Naive thymus-derived CD8-positive, alpha-beta T cell (primary cell): ENCODE data around the gene SVEP1. TPM values are rescaled to one million over a fixed set of nuclear protein-coding genes. Genes with fewer than 3 reads are reported as not detected.
"Not testable (repeated sequence)": the region's sequence is repeated elsewhere in the genome, so short reads cannot be mapped to it uniquely, and the experiment has no call there.

Experiments used
- ATAC-seq, 2 donors: fragments of 150-1000 bp; cut with Tn5 transposase in 1 of 2; sonication (Bioruptor Pico), chemical (Tn5 transposase) in 1 of 2; 1 replicate in 1 of 2; 2 replicates in 1 of 2; pipeline ENCODE4 v1.10.0; 2021; ENCODE audit warnings: mild to moderate bottlenecking in 2 of 2, moderate library complexity in 2 of 2
- POLR2A ChIA-PET: fragments of 350-600 bp; sonication (Branson Sonifier 250); formaldehyde crosslinking; loops from one replicate; lab custom pipeline; 2021; ENCODE audit warnings: antibody characterized with exemption; lab: Charles Lee
- DNase-seq, 10 donors: peaks; one replicate each; pipeline versions ENCODE4 v3.0.0 to v3.0.0-alpha.2; 2020 to 2022
- H3K27ac Mint-ChIP-seq, 10 donors: one replicate each; pipeline ENCODE4 v1.8.0; 2020 to 2022; ENCODE audit warnings: mild to moderate bottlenecking in 10 of 10, mixed read lengths in 10 of 10, moderate library complexity in 4 of 10, inconsistent platforms in 1 of 10
- H3K27me3 Mint-ChIP-seq, 5 donors: one replicate each; pipeline ENCODE4 v1.8.0; 2021 to 2022; ENCODE audit warnings: mixed read lengths in 5 of 5
- H3K36me3 Mint-ChIP-seq, 3 donors: one replicate each; pipeline ENCODE4 v1.8.0; 2020 to 2022; ENCODE audit warnings: mixed read lengths in 3 of 3, mild to moderate bottlenecking in 2 of 3, inconsistent platforms in 1 of 3
- H3K4me1 Mint-ChIP-seq, 4 donors: one replicate each; pipeline ENCODE4 v1.8.0; 2021 to 2022; ENCODE audit warnings: mixed read lengths in 4 of 4
- H3K4me3 Mint-ChIP-seq, 10 donors: one replicate each; pipeline ENCODE4 v1.8.0; 2020 to 2022; ENCODE audit warnings: mild to moderate bottlenecking in 10 of 10, mixed read lengths in 10 of 10, moderate library complexity in 6 of 10, inconsistent platforms in 1 of 10
- H3K9me3 Mint-ChIP-seq, 9 donors: one replicate each; pipeline ENCODE4 v1.8.0; 2020 to 2022; ENCODE audit warnings: mixed read lengths in 9 of 9, mild to moderate bottlenecking in 3 of 9, inconsistent platforms in 1 of 9, moderate library complexity in 1 of 9
- polyA plus RNA-seq, 3 donors: library from polyadenylated mRNA; unstranded; fragments of 300-500 nt; fragmentation: Illumina TruSeq; gene quantifications; one replicate each; pipeline ENCODE4 v1.2.3, GENCODE V29; 2021
- total RNA-seq, 8 experiments: library from RNA in 2 of 8; stranded (reverse) in 2 of 8; gene quantifications; one replicate each; pipeline ENCODE4 v1.2.3 and lab custom pipeline; 2021 to 2026

SVEP1 gene
- total and polyA plus RNA-seq, 5 experiments from 2014 or later = not detected

GRCh38 chr9:110536822-110537221 is 42.7 kb downstream of the SVEP1 start:
- DNase-seq = no peak
- H3K4me3 Mint-ChIP-seq = no peak overlapping the region
- H3K9me3 Mint-ChIP-seq = peaks cover 0 to 18% (median 2%) of the 10 kb centered on the region in 9 donors
- H3K27ac Mint-ChIP-seq = no peak overlapping the region
- H3K36me3 Mint-ChIP-seq = peaks cover 0 to 2% (median 0%) of the 10 kb centered on the region in 3 donors
- POLR2A ChIA-PET = no interaction called here
- H3K27me3 Mint-ChIP-seq = peaks cover 0 to 3% (median 2%) of the 10 kb centered on the region in 5 donors
- no peaks in the 10 kb centered on the region for H3K4me1 Mint-ChIP-seq
- no peak for ATAC-seq

GRCh38 chr9:110534162-110534561 is 45.4 kb downstream of the SVEP1 start:
- H3K36me3 Mint-ChIP-seq, POLR2A ChIA-PET, ATAC-seq, H3K27ac Mint-ChIP-seq, H3K4me3 Mint-ChIP-seq, H3K4me1 Mint-ChIP-seq, DNase-seq, H3K27me3 Mint-ChIP-seq: not testable (repeated sequence)
- H3K9me3 Mint-ChIP-seq = peaks cover 0 to 27% (median 3%) of the 10 kb centered on the region in 9 donors

- DNase-seq (no peak), ATAC-seq (no peak)
- Mint-ChIP-seq H3K27me3 (peaks cover 0 to 4% (median 0%) of the 10 kb centered on the region in 5 donors), H3K4me3 (no peak overlapping the region), H3K9me3 (peaks cover 0 to 33% (median 3%) of the 10 kb centered on the region in 9 donors), H3K36me3 (peaks cover 0 to 2% (median 0%) of the 10 kb centered on the region in 3 donors), H3K27ac (no peak overlapping the region), H3K4me1 (no peaks in the 10 kb centered on the region)
- POLR2A ChIA-PET = no interaction called here
These were observed 46.5 kb downstream of the SVEP1 start for GRCh38 chr9:110532908-110533665.

- peaks cover 0 to 4% (median 0%) of the 10 kb centered on the region in 5 donors for H3K27me3 Mint-ChIP-seq
- POLR2A ChIA-PET = no interaction called here
- H3K4me3 Mint-ChIP-seq = no peak overlapping the region
- H3K4me1 Mint-ChIP-seq = no peaks in the 10 kb centered on the region
- DNase-seq (no peak), ATAC-seq (no peak)
- no peak overlapping the region for H3K27ac Mint-ChIP-seq
- H3K36me3 Mint-ChIP-seq = peaks cover 0 to 2% (median 0%) of the 10 kb centered on the region in 3 donors
- peaks cover 0 to 33% (median 3%) of the 10 kb centered on the region in 9 donors for H3K9me3 Mint-ChIP-seq
These were observed 47.8 kb downstream of the SVEP1 start for GRCh38 chr9:110531776-110532175.

GRCh38 chr9:110531241-110531640 is 48.3 kb downstream of the SVEP1 start:
- H3K4me1 Mint-ChIP-seq, ATAC-seq, H3K36me3 Mint-ChIP-seq, H3K27me3 Mint-ChIP-seq, H3K4me3 Mint-ChIP-seq, DNase-seq, H3K27ac Mint-ChIP-seq, POLR2A ChIA-PET: not testable (repeated sequence)
- H3K9me3 Mint-ChIP-seq = peaks cover 0 to 33% (median 3%) of the 10 kb centered on the region in 9 donors

GRCh38 chr9:110528645-110529044 is 50.9 kb downstream of the SVEP1 start:
- no peak overlapping the region for H3K4me3 Mint-ChIP-seq
- H3K9me3 Mint-ChIP-seq = peaks cover 0 to 15% (median 2%) of the 10 kb centered on the region in 9 donors
- POLR2A ChIA-PET = no interaction called here
- H3K27me3 Mint-ChIP-seq = peaks cover 0 to 5% (median 0%) of the 10 kb centered on the region in 5 donors
- no peak overlapping the region for H3K27ac Mint-ChIP-seq
- no peaks in the 10 kb centered on the region for H3K4me1 Mint-ChIP-seq
- no peak for ATAC-seq
- no peaks in the 10 kb centered on the region for H3K36me3 Mint-ChIP-seq
- DNase-seq = no peak

GRCh38 chr9:110526426-110526825 is 53.1 kb downstream of the SVEP1 start:
- peaks cover 0 to 7% (median 0%) of the 10 kb centered on the region in 5 donors for H3K27me3 Mint-ChIP-seq
- H3K27ac Mint-ChIP-seq = no peak overlapping the region
- DNase-seq (no peak), ATAC-seq (no peak)
- H3K4me3 Mint-ChIP-seq = no peak overlapping the region
- H3K9me3 Mint-ChIP-seq = peaks cover 0 to 15% (median 0%) of the 10 kb centered on the region in 9 donors
- H3K4me1 Mint-ChIP-seq = no peaks in the 10 kb centered on the region
- no peaks in the 10 kb centered on the region for H3K36me3 Mint-ChIP-seq
- POLR2A ChIA-PET = no interaction called here

GRCh38 chr9:110521206-110521605 is 58.3 kb downstream of the SVEP1 start:
- Mint-ChIP-seq H3K9me3 (peaks cover 0 to 5% (median 0%) of the 10 kb centered on the region in 9 donors), H3K4me1 (no peaks in the 10 kb centered on the region), H3K27me3 (peaks cover 0 to 3% (median 0%) of the 10 kb centered on the region in 5 donors), H3K4me3 (no peak overlapping the region), H3K27ac (no peak overlapping the region), H3K36me3 (no peaks in the 10 kb centered on the region)
- ATAC-seq = no peak
- POLR2A ChIA-PET = no interaction called here
- no peak for DNase-seq

GRCh38 chr9:110520120-110520701 is 59.3 kb downstream of the SVEP1 start:
- Mint-ChIP-seq H3K9me3 (peaks cover 0 to 5% (median 0%) of the 10 kb centered on the region in 9 donors), H3K4me1 (no peaks in the 10 kb centered on the region)
- POLR2A ChIA-PET = no interaction called here

GRCh38 chr9:110517483-110517882 is 62.1 kb downstream of the SVEP1 start:
- Mint-ChIP-seq H3K36me3 (no peaks in the 10 kb centered on the region), H3K27me3 (peaks cover 0 to 4% (median 3%) of the 10 kb centered on the region in 5 donors), H3K27ac (no peak overlapping the region), H3K4me1 (no peaks in the 10 kb centered on the region), H3K4me3 (no peak overlapping the region), H3K9me3 (no peaks in the 10 kb centered on the region)
- ATAC-seq (no peak), DNase-seq (no peak)
- POLR2A ChIA-PET = no interaction called here

More at GRCh38 chr9:110520120-110520701, 59.3 kb downstream of the SVEP1 start:
- Mint-ChIP-seq H3K4me3 (no peak overlapping the region), H3K36me3 (no peaks in the 10 kb centered on the region), H3K27me3 (peaks cover 0 to 3% (median 0%) of the 10 kb centered on the region in 5 donors), H3K27ac (no peak overlapping the region)
- DNase-seq = no peak
- ATAC-seq = no peak

GRCh38 chr9:110514897-110515296 is 64.6 kb downstream of the SVEP1 start:
- DNase-seq = no peak

GRCh38 chr9:110512817-110513216 is 66.7 kb downstream of the SVEP1 start:
- ATAC-seq (no peak), DNase-seq (no peak)
- peaks cover 0 to 4% (median 0%) of the 10 kb centered on the region in 9 donors for H3K9me3 Mint-ChIP-seq
- no peak overlapping the region for H3K27ac Mint-ChIP-seq
- peaks cover under 1 to 12% (median 6%) of the 10 kb centered on the region in 5 donors for H3K27me3 Mint-ChIP-seq
- H3K4me3 Mint-ChIP-seq = no peak overlapping the region
- no peaks in the 10 kb centered on the region for H3K4me1 Mint-ChIP-seq
- POLR2A ChIA-PET = no interaction called here
- H3K36me3 Mint-ChIP-seq = no peaks in the 10 kb centered on the region

More at GRCh38 chr9:110514897-110515296, 64.6 kb downstream of the SVEP1 start:
- H3K9me3 Mint-ChIP-seq = peaks cover 0 to 2% (median 0%) of the 10 kb centered on the region in 9 donors
- POLR2A ChIA-PET = no interaction called here
- H3K4me3 Mint-ChIP-seq = no peak overlapping the region
- peaks cover 0 to 12% (median 6%) of the 10 kb centered on the region in 5 donors for H3K27me3 Mint-ChIP-seq
- no peaks in the 10 kb centered on the region for H3K36me3 Mint-ChIP-seq
- ATAC-seq = no peak
- no peak overlapping the region for H3K27ac Mint-ChIP-seq
- H3K4me1 Mint-ChIP-seq = no peaks in the 10 kb centered on the region

- H3K36me3 Mint-ChIP-seq = no peaks in the 10 kb centered on the region
- H3K4me1 Mint-ChIP-seq = no peaks in the 10 kb centered on the region
- no peak for ATAC-seq
- H3K9me3 Mint-ChIP-seq = peaks cover 0 to 10% (median 2%) of the 10 kb centered on the region in 9 donors
- peaks cover 8 to 32% (median 10%) of the 10 kb centered on the region in 5 donors for H3K27me3 Mint-ChIP-seq
- DNase-seq = no peak
- no peak overlapping the region for H3K27ac Mint-ChIP-seq
- no peak overlapping the region for H3K4me3 Mint-ChIP-seq
- POLR2A ChIA-PET = no interaction called here
These were observed 69.7 kb downstream of the SVEP1 start for GRCh38 chr9:110509792-110510191.
